ENCODE results near the gene CCDC158.
"Not testable (repeated sequence)": the region's sequence is repeated elsewhere in the genome, so short reads cannot be mapped to it uniquely, and the experiment has no call there.

Gene CCDC158

GRCh38 chr4:76306882-76307659, 113.9 kb downstream of the CCDC158 start:
- no peak for DNase-seq

GRCh38 chr4:76305971-76306881, 114.7 kb downstream of the CCDC158 start, which contains the start of gene STBD1:
Gene STBD1 (plus strand): TSS chr4:76306733. CDS start chr4:76306770, 37 bp downstream.
- DNase-seq = no peak

GRCh38 chr4:76305033-76305687, 115.8 kb downstream of the CCDC158 start:
- DNase-seq = no peak

GRCh38 chr4:76302826-76303438, 118.0 kb downstream of the CCDC158 start:
- no peak for DNase-seq

- DNase-seq = no peak
Observed at GRCh38 chr4:76301775-76302162, 119.2 kb downstream of the CCDC158 start.

GRCh38 chr4:76301068-76301774, 119.7 kb downstream of the CCDC158 start:
- no peak for DNase-seq

GRCh38 chr4:76300012-76300411, 120.9 kb downstream of the CCDC158 start:
- DNase-seq = no peak

GRCh38 chr4:76298227-76298626, 122.7 kb downstream of the CCDC158 start:
- no peak for DNase-seq

GRCh38 chr4:76296286-76296820, 124.6 kb downstream of the CCDC158 start:
- DNase-seq = no peak

- DNase-seq = no peak
Observed at GRCh38 chr4:76293772-76294171, 127.2 kb downstream of the CCDC158 start.

GRCh38 chr4:76292730-76293129, 128.2 kb downstream of the CCDC158 start:
- DNase-seq = no peak

- DNase-seq = not testable (repeated sequence)
Observed at GRCh38 chr4:76287811-76288210, 133.1 kb downstream of the CCDC158 start.

GRCh38 chr4:76283900-76284299, 137.0 kb downstream of the CCDC158 start:
- DNase-seq = no peak

GRCh38 chr4:76282941-76283689, 137.8 kb downstream of the CCDC158 start:
- DNase-seq = no peak

GRCh38 chr4:76281594-76281993, 139.3 kb downstream of the CCDC158 start:
- not testable (repeated sequence) for DNase-seq

- DNase-seq = no peak
Observed at GRCh38 chr4:76280488-76281441, 140.2 kb downstream of the CCDC158 start.

GRCh38 chr4:76279462-76279861, 141.5 kb downstream of the CCDC158 start:
- no peak for DNase-seq

- DNase-seq = no peak
Observed at GRCh38 chr4:76278583-76278982, 142.4 kb downstream of the CCDC158 start.

- no peak for DNase-seq
Observed at GRCh38 chr4:76277667-76278066, 143.3 kb downstream of the CCDC158 start.

- DNase-seq = no peak
Observed at GRCh38 chr4:76276813-76277212, 144.1 kb downstream of the CCDC158 start.
